ENCODE measurements around the gene ZNF536.
"Not testable (repeated sequence)": the region's sequence is repeated elsewhere in the genome, so short reads cannot be mapped to it uniquely, and the experiment has no call there.

ZNF536 gene

GRCh38 chr19:30446850-30447552 is 74.8 kb downstream of the ZNF536 start:
- DNase-seq (ENCODE audit: low read depth), result no peak

GRCh38 chr19:30447553-30447870 is 75.3 kb downstream of the ZNF536 start:
- DNase-seq (ENCODE audit: low read depth), result no peak

DNA sequence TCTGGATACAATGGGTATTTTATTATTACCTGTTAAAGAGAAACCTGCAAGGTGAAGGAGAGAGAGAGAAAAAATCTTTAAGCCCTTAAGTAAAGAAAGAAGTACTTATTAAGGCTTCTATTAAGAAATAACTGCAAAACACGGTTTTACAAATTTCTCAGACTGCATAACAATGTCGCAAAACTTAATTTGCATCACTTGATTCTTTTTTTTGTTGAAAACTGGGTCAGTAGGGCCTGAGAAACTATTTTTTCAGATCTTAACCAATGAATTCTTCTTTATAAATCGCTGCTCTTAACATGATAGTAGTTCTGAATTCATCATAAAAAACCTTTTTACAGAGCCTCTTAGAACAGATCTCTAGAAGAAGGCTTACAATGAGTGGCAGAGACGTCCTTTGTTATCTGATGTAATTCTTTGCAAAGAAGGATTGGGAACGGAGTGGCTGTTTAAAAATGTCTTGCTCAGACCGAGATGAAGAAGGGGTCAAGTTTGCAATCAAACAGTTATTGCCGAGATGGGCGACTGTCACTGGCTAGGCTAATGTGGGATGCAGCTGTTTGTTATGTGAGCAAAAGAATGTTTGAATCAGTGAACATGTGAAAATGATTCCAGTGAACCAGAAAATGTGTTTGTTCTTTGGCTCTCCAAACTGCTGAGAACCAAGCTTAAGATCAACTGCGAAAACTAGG is 76.3 kb downstream of the ZNF536 start:
- no peak for DNase-seq (ENCODE audit: low read depth)

- no peak for DNase-seq (ENCODE audit: low read depth)
These were observed 77.0 kb downstream of the ZNF536 start for GRCh38 chr19:30449078-30449590.

DNA sequence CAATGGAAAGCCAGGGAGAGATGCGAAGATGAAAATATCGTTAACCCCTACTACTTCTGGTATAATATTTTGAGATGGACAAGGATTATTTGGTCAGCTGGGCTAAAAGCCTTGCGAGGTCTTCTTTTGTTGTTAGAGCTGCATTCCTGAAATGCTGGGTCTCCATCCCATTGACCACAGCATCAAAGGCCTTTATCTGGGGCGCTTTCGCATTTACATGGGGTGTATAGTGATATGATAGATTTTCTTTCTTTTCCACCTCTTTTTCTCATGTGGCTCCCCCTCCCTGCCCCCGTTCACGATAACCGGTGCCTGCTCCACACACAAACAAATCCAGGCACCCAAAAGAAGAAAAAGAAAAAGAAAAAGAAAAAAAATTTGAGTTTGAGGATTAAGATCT is 77.5 kb downstream of the ZNF536 start:
- no peak for DNase-seq (ENCODE audit: low read depth)

GRCh38 chr19:30450100-30450499 is 77.9 kb downstream of the ZNF536 start:
- no peak for DNase-seq (ENCODE audit: low read depth)

DNA sequence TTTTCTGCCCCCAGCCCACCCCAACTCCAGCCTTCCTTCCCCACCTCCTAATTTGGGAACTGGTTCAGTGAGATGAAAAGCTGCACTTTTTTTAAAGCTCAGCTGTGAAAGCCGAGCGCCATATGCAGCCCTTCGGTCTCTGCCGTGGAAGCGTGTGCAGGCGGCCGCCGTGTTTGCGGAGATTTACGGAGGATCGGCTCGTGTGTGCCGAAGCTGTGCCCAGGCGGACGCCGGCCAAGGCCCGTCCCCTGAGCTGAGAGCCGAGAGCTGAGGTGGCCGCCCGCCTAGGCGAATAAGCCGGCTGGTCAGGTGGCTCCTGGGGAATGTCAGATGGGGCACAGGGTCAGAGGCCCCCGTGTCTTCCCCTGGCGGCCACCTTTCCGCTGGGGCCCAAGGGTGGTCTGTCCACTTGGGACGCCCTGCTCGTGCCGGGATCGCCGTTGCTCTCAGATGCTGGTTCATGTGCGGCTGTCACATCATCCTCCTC is 78.7 kb downstream of the ZNF536 start:
- no peak for DNase-seq (ENCODE audit: low read depth)

- DNase-seq (ENCODE audit: low read depth), result no peak
These were observed 80.7 kb downstream of the ZNF536 start for GRCh38 chr19:30452931-30453330.

- DNase-seq (ENCODE audit: low read depth), result no peak
These were observed 81.6 kb downstream of the ZNF536 start for GRCh38 chr19:30453743-30454142.

DNA sequence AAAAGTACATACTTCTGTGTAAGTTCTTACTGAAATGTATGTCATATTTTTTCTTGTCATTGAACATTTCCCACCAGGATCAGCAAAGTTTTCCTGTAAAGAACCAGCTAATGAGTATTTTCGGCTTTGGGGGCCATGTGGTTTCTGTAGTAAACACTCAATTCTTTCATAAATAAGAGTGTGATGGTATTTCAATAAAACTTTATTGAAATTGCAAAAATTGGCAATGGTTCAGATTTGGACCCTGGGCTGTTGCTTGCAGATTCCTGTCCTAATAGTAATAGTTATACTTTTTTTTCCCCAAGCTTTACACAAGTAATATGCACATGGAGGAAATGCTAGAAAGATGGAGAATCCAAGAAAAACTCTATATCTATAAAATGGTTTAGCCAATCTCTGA is 83.7 kb downstream of the ZNF536 start:
- no peak for DNase-seq (ENCODE audit: low read depth)

- no peak for DNase-seq (ENCODE audit: low read depth)
These were observed 85.3 kb downstream of the ZNF536 start for GRCh38 chr19:30457484-30457883.

DNA sequence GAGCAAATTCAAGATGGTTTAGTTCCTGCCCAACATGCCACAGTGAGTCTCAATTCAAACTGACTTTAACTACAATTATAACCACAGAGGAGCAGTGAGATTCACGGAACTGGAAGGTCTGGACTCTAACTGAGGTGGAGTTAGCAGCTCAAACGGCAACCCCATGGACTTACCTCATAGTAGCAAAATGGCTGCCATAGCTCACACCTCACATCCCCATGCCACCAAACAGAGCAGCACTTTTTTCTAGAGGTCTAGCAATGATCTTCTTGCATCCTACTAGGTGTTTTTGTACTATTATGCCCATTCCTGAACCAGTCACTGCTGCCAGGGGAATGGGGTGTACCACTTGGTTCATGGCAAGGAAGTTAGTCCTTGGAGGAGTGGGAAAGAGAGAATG is 87.7 kb downstream of the ZNF536 start:
- no peak for DNase-seq (ENCODE audit: low read depth)

DNA sequence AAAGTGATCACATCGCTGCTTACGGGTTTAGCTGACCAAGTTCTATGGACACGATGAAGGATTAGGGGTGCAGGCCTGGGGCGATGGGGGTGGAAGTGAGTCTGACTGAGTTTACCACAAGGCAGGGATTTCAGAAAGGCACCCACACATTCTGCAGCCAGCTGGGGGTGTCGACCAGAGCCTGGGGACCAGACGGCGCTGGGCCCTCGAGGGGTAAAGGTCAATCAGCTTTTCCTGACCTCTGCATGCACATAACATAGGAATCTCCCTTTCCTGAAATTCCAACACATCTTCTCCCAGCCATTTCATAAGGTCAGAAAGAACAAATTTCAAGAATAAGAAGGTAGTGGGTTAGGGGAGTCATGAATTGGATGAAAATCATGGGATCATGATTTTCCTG is 92.0 kb downstream of the ZNF536 start:
- DNase-seq (ENCODE audit: low read depth), result no peak

GRCh38 chr19:30466598-30466997 is 94.4 kb downstream of the ZNF536 start:
- DNase-seq (ENCODE audit: low read depth), result not testable (repeated sequence)

DNA sequence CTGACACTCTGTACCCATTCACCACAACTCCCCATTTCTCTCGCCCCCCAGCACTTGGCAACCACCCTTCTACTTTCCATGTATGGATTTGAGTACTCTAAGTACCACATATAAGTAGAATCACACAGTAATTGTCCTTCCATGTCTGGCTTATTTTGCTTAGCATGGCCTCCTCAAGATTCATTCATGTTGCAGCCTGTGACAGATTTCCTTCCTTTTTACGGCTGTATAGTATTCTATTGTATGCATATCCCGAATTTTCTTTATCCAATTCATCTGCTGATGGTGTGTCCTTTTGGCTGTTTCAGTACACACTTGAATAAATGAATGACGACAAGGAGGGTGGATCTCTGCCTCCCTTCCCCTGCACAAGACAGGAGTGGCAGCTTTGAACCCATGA is 95.1 kb downstream of the ZNF536 start:
- DNase-seq (ENCODE audit: low read depth), result no peak

DNA sequence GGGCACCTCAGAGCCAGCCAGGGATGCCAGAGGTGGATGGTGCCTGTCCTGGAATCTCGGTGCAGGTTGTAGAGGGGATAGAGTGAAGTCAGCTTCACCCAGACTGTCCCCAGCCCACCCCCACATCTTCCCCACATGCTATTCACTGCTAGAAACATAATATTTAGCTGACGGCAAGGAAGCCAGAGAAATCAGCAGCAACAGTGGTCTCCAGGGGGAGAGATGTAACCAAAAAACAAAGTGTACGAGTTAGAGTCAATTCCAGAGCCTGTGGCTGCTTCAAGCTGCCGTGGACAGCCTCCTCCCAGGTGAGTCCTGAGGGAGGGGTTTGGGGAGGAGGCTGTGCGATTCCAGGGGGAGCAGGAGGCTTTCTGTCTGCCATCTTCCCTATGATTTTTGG is 97.6 kb downstream of the ZNF536 start:
- DNase-seq (ENCODE audit: low read depth), result no peak

DNA sequence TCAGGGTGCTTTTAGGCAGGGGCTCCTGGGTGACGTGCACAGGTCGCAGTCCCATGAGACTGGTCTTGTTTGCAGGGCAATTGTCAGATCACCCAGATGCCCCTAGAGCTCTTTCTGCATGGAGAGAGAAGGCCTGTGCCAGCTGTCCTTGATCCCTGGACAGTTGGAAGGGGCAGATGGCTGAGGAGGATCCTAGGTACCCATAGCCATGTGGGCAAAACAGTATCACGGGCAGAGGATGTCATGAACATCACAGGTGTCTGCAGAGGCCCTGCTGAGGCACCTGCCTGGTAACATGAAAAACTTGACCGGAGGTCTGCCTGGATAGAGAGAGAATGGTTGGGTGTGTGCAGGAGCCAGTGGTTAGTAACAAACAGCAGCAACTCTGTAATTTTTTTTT is 99.3 kb downstream of the ZNF536 start:
- no peak for DNase-seq (ENCODE audit: low read depth)

GRCh38 chr19:30473334-30473867 is 101.2 kb downstream of the ZNF536 start:
- DNase-seq (ENCODE audit: low read depth), result no peak

DNA sequence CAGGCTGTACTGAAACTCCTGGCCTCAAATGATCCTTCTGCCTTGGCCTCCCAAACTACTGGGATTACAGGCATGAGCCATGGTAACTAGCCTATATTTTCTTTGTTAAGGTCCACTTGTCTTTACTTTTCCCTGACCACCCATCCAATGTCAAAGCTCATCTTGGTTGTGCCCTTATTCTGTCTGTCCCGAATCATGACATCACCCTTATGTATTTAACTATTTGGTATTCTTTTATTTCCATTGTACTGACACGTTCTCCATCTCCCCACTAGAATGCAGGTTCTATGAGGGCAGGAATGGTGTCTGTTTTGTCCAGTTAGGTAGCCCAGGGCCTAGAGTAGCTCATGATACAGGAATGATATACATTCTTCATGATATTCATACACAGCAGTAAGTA is 104.8 kb downstream of the ZNF536 start:
- no peak for DNase-seq (ENCODE audit: low read depth)

DNA sequence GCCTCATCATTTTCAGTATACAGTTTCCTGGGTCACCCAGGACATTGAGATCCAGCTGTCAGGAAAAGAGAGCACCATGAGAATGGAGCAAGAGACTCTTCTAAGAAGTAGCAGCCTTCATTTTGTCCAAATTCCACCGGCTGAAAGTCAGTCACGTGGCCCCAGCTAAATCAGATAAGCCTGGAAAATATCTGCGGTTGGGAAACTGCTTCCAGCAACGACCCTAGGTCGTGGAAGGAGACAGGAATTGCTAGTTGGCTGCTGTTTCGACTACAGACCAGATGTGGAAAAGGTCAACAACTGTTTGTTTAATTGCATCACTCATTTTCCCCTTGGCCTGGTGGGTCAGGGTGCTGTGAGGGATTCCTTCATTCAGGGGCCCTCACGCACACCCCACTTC is 107.0 kb downstream of the ZNF536 start:
- no peak for DNase-seq (ENCODE audit: low read depth)

DNA sequence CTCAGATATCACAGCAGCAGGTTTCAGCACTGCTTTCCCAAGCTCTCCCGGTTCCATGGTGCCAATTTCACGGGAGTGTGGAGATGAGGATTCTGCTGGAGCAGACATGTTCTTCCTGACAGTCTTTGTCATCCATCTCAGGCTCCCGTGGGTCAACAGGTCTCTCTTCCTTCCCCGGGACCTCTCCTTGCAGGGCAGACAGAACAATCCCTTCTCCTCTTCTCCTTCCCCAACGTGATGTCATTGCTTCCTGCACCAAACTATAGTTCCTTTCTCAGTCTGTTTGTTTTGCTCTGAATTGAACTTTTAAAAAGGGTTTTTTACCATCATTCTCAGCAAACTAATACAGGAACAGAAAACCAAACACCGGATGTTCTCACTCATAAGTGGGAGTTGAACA is 107.9 kb downstream of the ZNF536 start:
- no peak for DNase-seq (ENCODE audit: low read depth)

GRCh38 chr19:30481063-30481462 is 108.9 kb downstream of the ZNF536 start:
- no peak for DNase-seq (ENCODE audit: low read depth)

- DNase-seq (ENCODE audit: low read depth), result no peak
These were observed 109.6 kb downstream of the ZNF536 start for GRCh38 chr19:30481823-30482222.
